ENCODE results near the gene DOLPP1.
A peak's percentile ranks its signal among the peaks of the same experiment; 100 is the strongest.

The DOLPP1 gene

GRCh38 chr9:129064499-129064908 lies 16.4 kb upstream of the DOLPP1 start:
- DNase-seq (ENCODE audit: low spot score) = no peak

GRCh38 chr9:129068110-129068509 lies 12.8 kb upstream of the DOLPP1 start:
- DNase-seq (ENCODE audit: low spot score) = no peak

GRCh38 chr9:129068990-129069861 lies 11.7 kb upstream of the DOLPP1 start:
- no peak for DNase-seq (ENCODE audit: low spot score)

GRCh38 chr9:129069862-129070641 lies 10.9 kb upstream of the DOLPP1 start:
- DNase-seq (ENCODE audit: low spot score) = no peak

- DNase-seq (ENCODE audit: low spot score) = no peak
These were observed 10.0 kb upstream of the DOLPP1 start for GRCh38 chr9:129070696-129071525.

- DNase-seq (ENCODE audit: low spot score) = peak; percentile 70
These were observed 9.3 kb upstream of the DOLPP1 start for GRCh38 chr9:129071526-129072126.

- DNase-seq (ENCODE audit: low spot score) = no peak
These were observed 8.7 kb upstream of the DOLPP1 start for GRCh38 chr9:129072171-129072570.

GRCh38 chr9:129073404-129073803 lies 7.5 kb upstream of the DOLPP1 start:
- no peak for DNase-seq (ENCODE audit: low spot score)

GRCh38 chr9:129074106-129074505 lies 6.8 kb upstream of the DOLPP1 start:
- DNase-seq (ENCODE audit: low spot score) = no peak

GRCh38 chr9:129075996-129076639 lies 4.8 kb upstream of the DOLPP1 start:
- no peak for DNase-seq (ENCODE audit: low spot score)

GRCh38 chr9:129076640-129077037 lies 4.3 kb upstream of the DOLPP1 start:
- no peak for DNase-seq (ENCODE audit: low spot score)

- no peak for DNase-seq (ENCODE audit: low spot score)
These were observed 3.7 kb upstream of the DOLPP1 start for GRCh38 chr9:129077236-129077635.

GRCh38 chr9:129078691-129079503 lies 2.0 kb upstream of the DOLPP1 start:
- no peak for DNase-seq (ENCODE audit: low spot score)

- DNase-seq (ENCODE audit: low spot score) = no peak
These were observed 1.1 kb upstream of the DOLPP1 start for GRCh38 chr9:129079829-129080228.

- DNase-seq (ENCODE audit: low spot score) = no peak
These were observed 662 bp upstream of the DOLPP1 start for GRCh38 chr9:129080298-129080600.

GRCh38 chr9:129081388-129081904 lies 535 bp downstream of the DOLPP1 start:
- DNase-seq (ENCODE audit: low spot score) = peak; percentile 99

GRCh38 chr9:129084087-129084486 lies 3.2 kb downstream of the DOLPP1 start:
- DNase-seq (ENCODE audit: low spot score) = no peak

GRCh38 chr9:129089246-129089645 lies 8.3 kb downstream of the DOLPP1 start:
- no peak for DNase-seq (ENCODE audit: low spot score)

- no peak for DNase-seq (ENCODE audit: low spot score)
These were observed 12.9 kb downstream of the DOLPP1 start for GRCh38 chr9:129093602-129094386.
